Natural killer cell (primary cell): ENCODE results near the gene GNG2. TPM values are rescaled to one million over a fixed set of nuclear protein-coding genes. Genes with fewer than 3 reads are reported as not detected.

Experiments
- ATAC-seq, 3 donors: fragments of 150-1000 bp in 2 of 3; fragments of 200-7000 bp in 1 of 3; cut with Tn5 transposase; 1 replicate in 1 of 3; 2 replicates in 2 of 3; pipeline ENCODE4 v1.10.0; 2021; ENCODE audit warnings: mild to moderate bottlenecking in 2 of 3, moderate library complexity in 2 of 3
- DNase-seq, 2 donors: peaks; one replicate each; pipeline versions ENCODE4 v3.0.0 to v3.0.0-alpha.2; 2013 to 2021; ENCODE audit warnings: mixed read lengths in 1 of 2
- H3K27ac ChIP-seq: one replicate; pipeline ENCODE4 v1.5.1; 2013; ENCODE audit warnings: mild to moderate bottlenecking, low read length
- H3K27me3 ChIP-seq: one replicate; pipeline ENCODE4 v1.6.1; 2013; ENCODE audit warnings: low read length; ENCODE audit not compliant: control insufficient read depth, insufficient read depth
- H3K36me3 ChIP-seq: one replicate; pipeline ENCODE4 v1.6.1; 2013; ENCODE audit warnings: low read length; ENCODE audit not compliant: control insufficient read depth, insufficient read depth
- H3K4me1 ChIP-seq: one replicate; pipeline ENCODE4 v1.6.1; 2013; ENCODE audit warnings: low read length; ENCODE audit not compliant: control insufficient read depth, insufficient read depth
- H3K4me3 ChIP-seq: one replicate; pipeline ENCODE4 v1.5.1; 2013; ENCODE audit warnings: low read length
- H3K9me3 ChIP-seq: one replicate; pipeline ENCODE4 v1.6.1; 2013; ENCODE audit warnings: low read length; ENCODE audit not compliant: control insufficient read depth, insufficient read depth
- H3K27ac Mint-ChIP-seq, 2 donors: one replicate each; pipeline ENCODE4 v1.8.0; 2022; ENCODE audit warnings: mild to moderate bottlenecking in 2 of 2, mixed read lengths in 2 of 2, moderate library complexity in 1 of 2
- H3K27me3 Mint-ChIP-seq, 2 donors: one replicate each; pipeline ENCODE4 v1.8.0; 2022; ENCODE audit warnings: low read depth in 2 of 2, mixed read lengths in 2 of 2
- H3K36me3 Mint-ChIP-seq: one replicate; pipeline ENCODE4 v1.8.0; 2022; ENCODE audit warnings: mixed read lengths
- H3K4me1 Mint-ChIP-seq, 2 donors: one replicate each; pipeline ENCODE4 v1.8.0; 2022; ENCODE audit warnings: mixed read lengths in 2 of 2
- H3K4me3 Mint-ChIP-seq: one replicate; pipeline ENCODE4 v1.8.0; 2022; ENCODE audit warnings: mild to moderate bottlenecking, moderate library complexity, mixed read lengths
- H3K9me3 Mint-ChIP-seq, 2 donors: one replicate each; pipeline ENCODE4 v1.8.0; 2022; ENCODE audit warnings: mixed read lengths in 2 of 2
- CTCF ChIP-seq: fragments of 200-600 bp; IDR thresholded peaks from one replicate; pipeline ENCODE4 v1.8.0; 2022; ENCODE audit warnings: antibody characterized with exemption
- WGBS: methylation state at CpG from one replicate; pipeline ENCODE4 v1.1.7; 2013; ENCODE audit warnings: missing lambda C conversion rate; ENCODE audit not compliant: insufficient coverage; 5-methylcytosine and 5-hydroxymethylcytosine counted together
- intact Hi-C: fragments of 100-400 bp; cut with micrococcal nuclease; formaldehyde crosslinking; loops from one replicate; pipeline ENCODE4 v1.14.2; 2022
- total RNA-seq, 4 donors: library from RNA; stranded (reverse); fragments of 120-200 nt in 1 of 4; gene quantifications; one replicate each; pipeline versions ENCODE4 v1.2.3 to v1.2.4, GENCODE V29; 2013 to 2022

The GNG2 gene
- total RNA-seq, 3 donors from 2014 or later (not counting 1 experiment from before 2014, with no cell fraction given), result 552 to 653 (median 582) TPM

- H3K27me3 Mint-ChIP-seq, result peaks cover 0 to 2% of the 10 kb centered on the region in 2 donors
- Histone ChIP-seq H3K4me1 (peaks cover 9% of the 10 kb centered on the region), H3K27me3 (no peaks in the 10 kb centered on the region), H3K4me3 (no peak overlapping the region), H3K9me3 (no peaks in the 10 kb centered on the region), H3K36me3 (no peaks in the 10 kb centered on the region), H3K27ac (no peak overlapping the region)
- H3K27ac Mint-ChIP-seq, result no peak overlapping the region
- ATAC-seq (no peak), DNase-seq (no peak)
- 77% methylated on average over 9 of the region's 9 CpGs for WGBS
- intact Hi-C loops, result no loop called here
- no peaks in the 10 kb centered on the region for H3K9me3 Mint-ChIP-seq
- peaks cover 21 to 24% of the 10 kb centered on the region in 2 donors for H3K4me1 Mint-ChIP-seq
- H3K36me3 Mint-ChIP-seq, result no peaks in the 10 kb centered on the region
- H3K4me3 Mint-ChIP-seq, result no peak overlapping the region
- TF ChIP-seq CTCF, result no peak
Measured at GRCh38 chr14:51818748-51819380, 41.5 kb upstream of the GNG2 start.

- ATAC-seq (peak in 1 of 3 donors; percentile 49), DNase-seq (no peak)
- TF ChIP-seq CTCF, result no peak
- Mint-ChIP-seq H3K27ac (no peak overlapping the region), H3K27me3 (peaks cover 0 to 2% of the 10 kb centered on the region in 2 donors), H3K9me3 (no peaks in the 10 kb centered on the region), H3K36me3 (no peaks in the 10 kb centered on the region), H3K4me3 (no peak overlapping the region), H3K4me1 (peaks cover 21 to 24% of the 10 kb centered on the region in 2 donors)
- intact Hi-C loops, result no loop called here
- Histone ChIP-seq H3K4me3 (no peak overlapping the region), H3K4me1 (peaks cover 9% of the 10 kb centered on the region), H3K27ac (no peak overlapping the region), H3K36me3 (no peaks in the 10 kb centered on the region), H3K27me3 (no peaks in the 10 kb centered on the region), H3K9me3 (no peaks in the 10 kb centered on the region)
Measured at GRCh38 chr14:51821822-51822221, 38.6 kb upstream of the GNG2 start.

GRCh38 chr14:51822499-51822898 is 37.9 kb upstream of the GNG2 start:
- H3K27ac Mint-ChIP-seq, result no peak overlapping the region
- TF ChIP-seq CTCF, result no peak
- ATAC-seq, result peak in 2 of 3 donors; percentile 15 to 33
- DNase-seq, result no peak
- no peak overlapping the region for H3K27ac ChIP-seq
- no peak overlapping the region for H3K4me3 ChIP-seq
- H3K4me3 Mint-ChIP-seq, result peak overlapping the region; percentile 51
- 7% methylated on average over 1 of the region's 2 CpGs for WGBS
- no peaks in the 10 kb centered on the region for H3K36me3 Mint-ChIP-seq
- intact Hi-C loops, result no loop called here
- no peaks in the 10 kb centered on the region for H3K9me3 ChIP-seq
- H3K36me3 ChIP-seq, result no peaks in the 10 kb centered on the region
- no peaks in the 10 kb centered on the region for H3K9me3 Mint-ChIP-seq
- peaks cover 21 to 24% of the 10 kb centered on the region in 2 donors for H3K4me1 Mint-ChIP-seq
- peaks cover 0 to 2% of the 10 kb centered on the region in 2 donors for H3K27me3 Mint-ChIP-seq
- H3K27me3 ChIP-seq, result no peaks in the 10 kb centered on the region
- peaks cover 11% of the 10 kb centered on the region for H3K4me1 ChIP-seq

GRCh38 chr14:51823706-51824105 is 36.7 kb upstream of the GNG2 start:
- Mint-ChIP-seq H3K4me1 (peaks cover 21 to 24% of the 10 kb centered on the region in 2 donors), H3K27ac (no peak overlapping the region), H3K36me3 (no peaks in the 10 kb centered on the region), H3K9me3 (no peaks in the 10 kb centered on the region), H3K27me3 (peaks cover 0 to 2% of the 10 kb centered on the region in 2 donors), H3K4me3 (peak overlapping the region; percentile 2)
- no peak overlapping the region for H3K4me3 ChIP-seq
- H3K27me3 ChIP-seq, result no peaks in the 10 kb centered on the region
- 90% methylated on average over 6 of the region's 6 CpGs for WGBS
- intact Hi-C loops, result no loop called here
- H3K27ac ChIP-seq, result no peak overlapping the region
- no peak for TF ChIP-seq CTCF
- peaks cover 23% of the 10 kb centered on the region for H3K4me1 ChIP-seq
- no peaks in the 10 kb centered on the region for H3K9me3 ChIP-seq
- H3K36me3 ChIP-seq, result no peaks in the 10 kb centered on the region
- ATAC-seq (no peak), DNase-seq (no peak)
